Measurements from ENCODE around the gene PHF21A.
"Not testable (repeated sequence)": the region's sequence is repeated elsewhere in the genome, so short reads cannot be mapped to it uniquely, and the experiment has no call there.

PHF21A gene

DNA sequence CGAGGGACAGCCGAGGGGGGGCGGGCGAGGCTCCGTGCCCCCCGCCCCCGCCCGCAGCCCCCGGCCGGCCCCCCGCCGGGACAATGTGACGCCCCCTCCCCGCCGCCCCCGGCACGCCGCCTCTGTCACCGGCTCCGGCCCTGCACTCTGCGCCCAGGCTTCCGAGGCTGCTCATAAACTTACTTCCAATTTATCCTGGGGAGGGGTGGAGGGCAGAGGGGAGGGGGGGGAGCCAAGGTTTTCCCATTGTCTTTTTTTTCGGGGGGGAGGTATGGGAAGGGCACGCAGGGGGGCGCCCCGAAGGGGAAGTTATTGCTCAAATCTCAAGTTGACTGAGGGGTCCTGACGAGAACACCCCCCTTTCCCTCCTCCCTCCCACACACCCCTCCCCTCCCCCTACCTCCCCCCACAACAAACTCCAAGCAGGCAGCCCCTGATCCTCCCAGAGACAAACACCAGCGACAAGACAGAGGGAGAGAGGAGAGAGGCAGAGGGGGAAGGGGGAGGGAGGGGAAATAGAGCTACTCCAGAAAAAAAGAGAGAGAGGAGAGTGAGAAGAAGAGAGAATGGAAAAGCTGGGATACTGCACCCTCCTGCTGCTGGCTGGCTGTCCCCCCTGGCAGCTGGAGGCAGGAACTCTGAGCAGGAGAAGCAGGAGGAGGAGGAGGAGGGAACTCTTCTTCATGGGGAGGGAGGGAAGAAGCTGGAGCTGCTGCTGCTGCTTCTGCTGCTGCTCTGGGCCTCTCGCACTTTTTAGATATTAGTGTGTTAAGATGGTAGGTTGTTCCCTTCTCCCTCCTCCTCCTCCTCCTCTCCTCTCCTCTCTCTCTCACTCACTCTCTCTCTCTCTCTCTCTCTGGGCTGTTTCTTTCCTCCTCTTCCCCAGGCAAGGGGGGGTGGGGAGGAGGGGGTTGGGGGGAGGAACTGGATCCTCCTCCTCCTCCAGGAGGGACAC lies 631 bp downstream of the PHF21A start:
- peak; percentile 80 for DNase-seq (ENCODE audit: low spot score)

DNA sequence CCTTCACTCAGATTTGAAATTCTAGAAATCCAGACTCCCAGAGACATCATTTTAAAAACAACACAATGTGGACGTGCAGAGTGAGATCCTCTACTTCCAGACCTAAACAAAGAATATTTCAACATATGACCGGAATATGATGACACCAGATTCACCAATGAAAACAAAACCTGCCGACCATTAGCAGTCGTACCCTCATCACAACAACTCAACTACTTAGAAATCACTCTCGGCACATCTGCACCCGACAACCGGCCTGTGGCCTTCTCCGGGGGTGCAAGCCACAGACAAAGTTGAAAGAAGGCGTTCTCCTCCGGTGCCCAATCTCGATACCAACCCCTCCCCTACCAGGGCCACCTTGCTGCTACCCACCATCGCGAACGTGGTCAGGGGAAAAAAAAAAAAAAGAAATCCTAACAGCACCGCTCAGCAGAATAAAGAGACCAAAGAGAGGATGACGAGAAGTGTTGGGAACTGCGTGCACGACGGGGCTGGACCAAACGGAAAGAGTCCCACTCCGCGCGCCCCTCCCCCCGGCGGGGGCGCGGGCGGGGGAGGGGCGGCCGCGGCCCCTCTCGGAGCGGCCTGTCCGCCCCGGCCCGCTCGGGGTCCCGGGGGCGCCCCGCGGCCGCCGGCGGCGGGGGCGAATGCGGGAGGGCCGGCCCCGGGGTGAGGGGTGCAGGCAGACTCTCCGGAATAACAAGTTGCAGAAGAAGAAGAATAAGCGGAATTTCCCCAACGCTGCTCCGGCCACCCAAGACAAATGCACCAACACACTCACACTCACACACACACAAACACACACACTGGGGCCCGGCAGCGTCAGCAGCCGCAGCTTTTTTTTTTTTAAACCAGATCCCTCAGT lies 1.7 kb downstream of the PHF21A start:
- peak; percentile 56 for DNase-seq (ENCODE audit: low spot score)

- no peak for DNase-seq (ENCODE audit: low spot score)
These were observed 2.4 kb downstream of the PHF21A start for GRCh38 chr11:46118702-46119351.

DNA sequence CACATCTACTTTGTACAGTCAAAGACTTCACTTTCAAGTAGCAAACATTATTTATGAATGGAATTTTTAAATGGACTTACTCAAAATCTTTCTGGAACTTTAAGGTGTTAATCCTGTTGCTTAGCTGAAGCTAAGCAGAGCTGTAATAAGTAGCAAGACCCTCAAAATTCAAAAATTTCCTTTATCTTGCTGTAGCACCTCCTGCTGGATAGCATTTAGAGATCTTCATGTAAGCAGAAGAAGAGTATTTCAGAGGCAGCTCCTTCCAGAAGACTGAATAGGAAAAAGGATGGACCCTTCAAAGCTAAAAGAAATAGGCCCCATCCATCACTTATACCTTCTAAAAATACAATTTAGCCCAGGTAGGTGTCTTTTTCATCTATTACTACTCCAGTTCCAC lies 3.4 kb downstream of the PHF21A start:
- no peak for DNase-seq (ENCODE audit: low spot score)

DNA sequence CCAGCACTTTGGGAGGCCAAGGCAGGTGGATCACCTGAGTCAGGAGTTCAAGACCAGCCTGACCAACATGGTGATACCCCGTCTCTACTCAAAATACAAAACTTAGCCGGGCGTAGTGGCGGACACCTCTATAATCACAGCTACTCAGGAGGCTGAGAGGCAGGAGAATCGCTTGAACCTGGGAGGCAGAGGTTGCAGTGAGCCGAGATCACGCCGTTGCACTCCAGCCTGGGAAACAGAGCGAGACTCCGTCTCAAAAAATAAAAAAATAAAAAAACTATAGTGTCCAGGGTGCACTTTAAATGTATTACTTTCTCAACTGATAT lies 4.6 kb downstream of the PHF21A start:
- DNase-seq (ENCODE audit: low spot score), result not testable (repeated sequence)

- DNase-seq (ENCODE audit: low spot score), result no peak
These were observed 5.1 kb downstream of the PHF21A start for GRCh38 chr11:46116007-46116711.

- no peak for DNase-seq (ENCODE audit: low spot score)
These were observed 6.3 kb downstream of the PHF21A start for GRCh38 chr11:46114961-46115360.

DNA sequence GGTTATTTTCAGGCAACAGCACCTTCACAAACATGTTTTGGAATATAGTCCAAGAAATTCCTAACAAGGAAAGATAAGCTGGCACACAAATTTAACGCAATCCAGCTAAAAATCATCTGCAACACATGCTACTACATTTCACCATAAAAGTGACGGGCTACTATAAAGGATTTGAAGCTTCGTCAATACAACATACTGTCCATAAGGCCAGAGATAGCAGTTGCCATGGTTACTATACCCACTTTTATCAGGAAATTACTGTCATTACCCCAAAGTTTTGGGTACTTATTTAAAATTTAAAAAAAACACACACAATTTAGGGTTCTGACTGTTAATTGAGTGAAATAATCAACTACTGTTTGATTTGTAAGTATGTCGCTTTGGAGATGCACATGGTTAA lies 6.9 kb downstream of the PHF21A start:
- DNase-seq (ENCODE audit: low spot score), result no peak

DNA sequence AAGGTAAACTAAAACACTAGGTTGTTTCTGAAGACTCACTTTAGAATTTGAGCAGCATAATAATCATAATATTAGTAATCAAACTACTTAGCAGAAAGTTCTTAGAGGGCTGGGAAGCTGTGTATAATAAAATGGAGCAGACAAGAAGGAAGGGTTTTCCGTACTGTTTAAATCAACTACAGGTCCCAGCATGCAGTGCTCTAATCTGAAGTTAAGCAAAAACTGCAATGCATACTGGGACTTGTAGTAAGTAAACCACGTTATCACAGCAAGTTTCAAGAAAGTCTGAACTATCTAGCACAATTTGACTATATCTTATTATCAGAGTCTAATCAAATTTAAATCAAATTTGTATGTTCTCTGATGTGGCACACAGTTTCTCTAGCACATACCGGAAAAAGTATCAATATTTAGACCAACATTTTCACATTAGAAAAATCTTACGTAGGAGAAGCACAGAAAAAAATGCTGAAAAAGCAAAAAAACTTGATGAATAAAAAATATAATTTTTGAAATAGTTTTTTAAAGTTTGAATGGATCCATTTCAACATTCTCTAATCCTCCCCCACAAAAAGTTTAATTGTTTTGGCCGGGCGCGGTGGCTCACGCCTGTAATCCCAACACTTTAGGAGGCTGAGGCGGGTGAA lies 8.2 kb downstream of the PHF21A start:
- DNase-seq (ENCODE audit: low spot score), result peak; percentile 74

DNA sequence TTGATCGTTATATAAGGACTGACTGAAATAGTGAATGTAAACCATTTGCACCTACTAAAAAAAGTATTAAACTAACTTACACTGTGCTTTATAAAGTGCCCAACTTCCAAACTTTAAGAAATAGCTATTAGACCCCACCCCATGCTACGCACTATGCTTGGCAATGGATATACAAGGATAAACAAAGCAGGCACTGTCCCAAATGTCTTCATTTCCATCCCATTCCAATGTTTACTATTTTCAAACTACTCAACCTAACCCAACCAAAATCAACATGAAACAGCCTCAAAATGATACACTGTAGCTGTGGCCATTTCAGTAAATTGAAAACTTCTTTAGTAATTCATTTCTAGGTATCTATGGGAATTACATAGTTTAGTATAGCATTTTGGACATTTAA lies 12.5 kb downstream of the PHF21A start:
- DNase-seq (ENCODE audit: low spot score), result no peak

DNA sequence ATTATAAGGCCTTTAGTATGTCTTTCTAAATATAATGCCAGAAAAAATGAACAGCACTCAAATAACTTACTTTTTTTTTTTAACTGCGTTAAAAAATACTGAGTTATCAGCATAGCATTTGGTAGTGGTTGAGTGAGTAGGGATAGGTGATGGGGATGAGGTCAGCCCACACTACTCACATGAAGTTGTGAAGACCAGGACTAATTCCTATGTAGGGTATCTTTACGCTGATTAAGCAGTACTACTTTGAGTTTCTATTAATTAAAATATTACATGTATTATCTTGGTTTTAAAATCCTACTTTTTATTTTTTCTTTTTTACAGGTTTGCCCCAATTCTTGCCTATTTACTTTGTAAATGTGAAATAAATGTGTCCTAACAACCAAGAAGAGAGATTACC lies 13.5 kb downstream of the PHF21A start:
- DNase-seq (ENCODE audit: low spot score), result no peak

- DNase-seq (ENCODE audit: low spot score), result no peak
These were observed 13.9 kb downstream of the PHF21A start for GRCh38 chr11:46107408-46107718.

DNA sequence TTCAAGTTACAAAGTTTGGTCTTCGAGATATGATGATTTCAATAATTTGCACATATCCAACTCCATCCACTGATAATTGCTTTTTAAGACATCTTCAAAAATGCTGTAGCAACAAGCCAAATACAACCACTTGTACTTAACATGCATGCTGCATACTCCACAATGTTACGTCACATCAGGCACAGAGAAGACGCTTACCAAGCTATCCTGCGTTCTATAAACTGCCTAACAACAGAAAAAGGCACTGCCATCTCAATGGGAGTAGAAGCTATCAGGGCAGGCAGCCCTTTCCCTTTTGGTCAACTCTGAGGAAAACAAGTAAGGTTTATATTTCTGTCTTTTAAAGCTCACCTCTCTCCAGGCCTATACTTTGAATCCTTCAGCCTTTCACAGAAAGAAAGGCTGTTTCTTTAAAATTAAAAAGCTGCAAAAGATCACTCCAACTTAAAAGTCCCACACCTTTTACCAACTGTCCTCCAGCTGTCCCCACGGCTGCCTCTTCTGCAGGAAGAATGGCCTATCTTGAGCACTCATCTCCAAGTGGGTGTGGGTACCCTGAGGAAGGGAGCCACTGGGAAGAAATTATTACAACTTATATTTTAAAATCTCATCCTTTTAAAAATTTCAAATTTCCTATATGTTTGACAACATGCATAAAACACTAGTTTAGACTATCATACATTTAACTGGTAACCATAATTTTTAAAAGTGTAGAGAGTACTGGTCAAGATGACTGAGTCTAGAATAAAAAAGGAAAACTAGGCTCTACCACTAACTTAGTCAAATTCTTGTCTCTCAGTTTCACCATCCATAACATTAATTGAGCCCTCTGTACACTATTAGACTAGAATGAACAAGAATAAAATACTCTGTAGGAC lies 14.5 kb downstream of the PHF21A start:
- peak; percentile 77 for DNase-seq (ENCODE audit: low spot score)

DNA sequence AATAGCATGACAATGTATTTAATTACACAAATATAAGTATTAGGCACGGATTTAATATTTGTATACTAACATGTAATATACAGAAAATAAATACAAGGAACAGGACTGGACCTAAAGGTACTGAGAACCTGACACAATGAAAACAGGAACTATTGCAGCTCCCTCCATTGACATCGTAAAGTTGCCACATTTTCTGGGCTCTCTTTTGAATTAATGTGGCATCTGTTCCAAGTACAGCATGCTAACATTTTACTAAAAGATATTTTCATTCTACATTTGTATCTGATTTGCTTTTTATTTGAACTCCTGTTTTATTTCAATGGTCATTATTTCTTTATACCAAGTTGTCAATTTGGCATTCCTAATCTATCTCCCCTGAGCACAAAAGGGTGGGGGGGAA lies 15.3 kb downstream of the PHF21A start:
- peak; percentile 26 for DNase-seq (ENCODE audit: low spot score)

DNA sequence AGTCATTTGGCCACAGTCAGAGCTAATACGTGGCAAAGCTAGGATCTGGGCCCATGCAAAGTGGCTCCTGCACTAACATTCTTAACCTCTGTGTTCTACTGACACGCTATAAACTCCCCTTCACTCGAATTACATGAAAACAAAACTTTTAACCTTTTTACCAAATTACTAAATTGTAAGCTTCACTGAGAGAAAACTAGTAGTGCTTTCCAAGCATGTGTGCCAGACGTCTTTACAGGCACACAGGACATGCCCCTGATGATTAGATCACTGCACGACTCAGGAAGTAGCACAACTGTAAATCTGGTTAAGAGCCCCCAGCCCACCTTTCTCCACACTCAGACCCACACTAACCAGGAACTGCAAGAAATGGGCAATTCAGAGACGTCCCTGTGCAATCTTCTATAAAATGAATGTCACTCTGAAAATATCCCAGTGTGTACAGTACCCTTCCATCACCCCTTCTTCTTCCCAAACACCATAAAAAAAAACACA lies 16.1 kb downstream of the PHF21A start:
- DNase-seq (ENCODE audit: low spot score), result no peak

- no peak for DNase-seq (ENCODE audit: low spot score)
These were observed 18.4 kb downstream of the PHF21A start for GRCh38 chr11:46102843-46103242.

GRCh38 chr11:46100670-46101069 lies 20.6 kb downstream of the PHF21A start:
- no peak for DNase-seq (ENCODE audit: low spot score)

- DNase-seq (ENCODE audit: low spot score), result no peak
These were observed 21.3 kb downstream of the PHF21A start for GRCh38 chr11:46099963-46100316.

DNA sequence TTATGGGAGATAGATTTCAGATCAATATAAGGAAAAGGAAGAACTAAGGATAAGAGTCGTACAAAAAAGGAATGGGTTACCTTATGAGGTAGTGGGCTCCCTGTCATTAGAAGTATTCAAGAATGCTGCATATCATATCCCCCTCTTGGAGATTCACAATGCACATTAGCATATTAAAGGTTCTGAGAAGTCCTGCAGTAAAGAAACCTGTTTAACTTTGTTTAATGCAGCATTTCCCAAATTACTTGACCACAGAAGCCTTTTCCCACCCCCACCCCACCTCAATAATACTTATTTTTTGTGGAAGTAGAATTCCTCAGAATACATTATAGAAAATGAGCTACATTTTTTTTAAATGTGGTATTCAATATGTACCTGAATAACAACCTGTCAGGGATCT lies 30.9 kb downstream of the PHF21A start:
- no peak for DNase-seq (ENCODE audit: low spot score)

DNA sequence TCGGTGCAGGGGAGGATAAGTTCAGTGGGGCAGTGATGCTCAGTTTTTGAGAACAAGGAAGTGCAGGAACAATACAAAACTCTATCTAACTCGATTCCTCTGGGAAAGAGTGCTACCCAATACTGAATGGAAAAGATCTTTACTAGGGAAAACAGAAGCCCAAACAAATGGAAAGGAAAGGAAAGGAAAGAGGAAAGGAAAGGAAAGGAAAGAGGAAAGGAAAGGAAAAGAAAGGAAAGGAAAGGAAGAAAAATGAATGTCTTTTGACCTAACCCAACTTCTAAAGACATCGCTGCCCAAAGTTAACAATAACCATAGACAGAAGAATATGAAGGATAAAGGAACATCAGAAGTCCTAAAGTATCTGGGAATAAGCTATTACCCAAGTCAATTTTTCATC lies 41.6 kb downstream of the PHF21A start:
- DNase-seq (ENCODE audit: low spot score), result no peak

DNA sequence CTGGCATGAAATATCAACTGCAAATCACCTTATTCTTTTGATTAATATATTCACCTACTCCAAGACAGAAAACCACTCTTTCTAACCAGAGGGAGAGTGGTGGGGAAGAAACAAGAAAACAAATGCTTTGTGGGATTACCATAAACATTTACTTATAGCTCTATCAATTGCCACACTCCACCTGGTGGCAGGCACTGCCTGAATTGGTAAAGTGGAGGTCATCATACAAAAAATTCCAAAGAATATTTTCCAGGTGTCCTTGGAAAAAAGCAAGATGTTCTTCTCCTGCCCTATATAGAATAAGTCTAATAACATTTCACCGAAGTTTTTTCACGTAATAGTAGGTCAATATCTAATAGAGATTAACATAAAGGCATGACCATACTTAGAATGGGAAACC lies 45.3 kb downstream of the PHF21A start:
- DNase-seq (ENCODE audit: low spot score), result no peak

Data from Ammon's horn (tissue), 1 donor.